Naive B cell (primary cell): ENCODE results near the gene MMP25. TPM values are rescaled to one million over a fixed set of nuclear protein-coding genes. Genes with fewer than 3 reads are reported as not detected.

Source experiments
- ATAC-seq, 2 donors: fragments of 150-1000 bp; cut with Tn5 transposase; 2 replicates each; pipeline ENCODE4 v1.10.0; 2021; ENCODE audit warnings: low read depth in 2 of 2, mild to moderate bottlenecking in 2 of 2, moderate library complexity in 2 of 2
- DNase-seq: peaks from one replicate; pipeline ENCODE4 v3.0.0; 2022
- H3K27ac Mint-ChIP-seq, 6 donors: one replicate each; pipeline ENCODE4 v1.8.0; 2020 to 2022; ENCODE audit warnings: mild to moderate bottlenecking in 6 of 6, mixed read lengths in 6 of 6, moderate library complexity in 5 of 6, inconsistent platforms in 2 of 6
- H3K27me3 Mint-ChIP-seq, 3 donors: one replicate each; pipeline ENCODE4 v1.8.0; 2021 to 2022; ENCODE audit warnings: mixed read lengths in 3 of 3, mild to moderate bottlenecking in 1 of 3
- H3K36me3 Mint-ChIP-seq, 2 donors: one replicate each; pipeline ENCODE4 v1.8.0; 2020 to 2022; ENCODE audit warnings: mixed read lengths in 2 of 2, inconsistent platforms in 1 of 2, mild to moderate bottlenecking in 1 of 2
- H3K4me1 Mint-ChIP-seq, 3 donors: one replicate each; pipeline ENCODE4 v1.8.0; 2020 to 2022; ENCODE audit warnings: mixed read lengths in 3 of 3, inconsistent platforms in 1 of 3, mild to moderate bottlenecking in 1 of 3, moderate library complexity in 1 of 3
- H3K4me3 Mint-ChIP-seq, 8 donors: one replicate each; pipeline ENCODE4 v1.8.0; 2020 to 2022; ENCODE audit warnings: mild to moderate bottlenecking in 8 of 8, mixed read lengths in 8 of 8, moderate library complexity in 8 of 8, inconsistent platforms in 2 of 8
- H3K9me3 Mint-ChIP-seq, 7 donors: one replicate each; pipeline ENCODE4 v1.8.0; 2020 to 2022; ENCODE audit warnings: mixed read lengths in 7 of 7, mild to moderate bottlenecking in 5 of 7, inconsistent platforms in 2 of 7, moderate library complexity in 1 of 7
- polyA plus RNA-seq, 6 donors: library from polyadenylated mRNA; unstranded; fragments of 300-500 nt; fragmentation: Illumina TruSeq; gene quantifications; one replicate each; pipeline ENCODE4 v1.2.3, GENCODE V29; 2021; ENCODE audit warnings: low read depth in 6 of 6

MMP25 gene
- polyA plus RNA-seq, 6 donors from 2014 or later = 0.29 to 0.55 TPM; not detected in 4

DNA sequence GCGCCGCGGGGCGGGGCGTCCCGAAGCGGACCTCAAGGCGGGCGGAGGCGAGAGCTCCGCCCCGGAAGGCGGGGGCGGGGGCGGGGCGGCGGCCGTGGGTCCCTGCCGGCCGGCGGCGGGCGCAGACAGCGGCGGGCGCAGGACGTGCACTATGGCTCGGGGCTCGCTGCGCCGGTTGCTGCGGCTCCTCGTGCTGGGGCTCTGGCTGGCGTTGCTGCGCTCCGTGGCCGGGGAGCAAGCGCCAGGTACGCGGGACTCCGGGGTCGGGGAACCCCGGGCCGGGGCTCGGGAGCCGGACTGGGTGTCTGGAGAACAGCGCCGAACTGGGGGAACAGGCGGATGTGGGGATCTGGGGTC, 26.1 kb upstream of the MMP25 start, which contains the start of gene TNFRSF12A:
TSS of gene TNFRSF12A (plus strand) at position 122 of the 357 bp plus-strand sequence. CDS start at position 152, 30 bp downstream.
- peak; percentile 17 to 23 for ATAC-seq
- peak; percentile 67 for DNase-seq
- Mint-ChIP-seq H3K4me3 (peak within 1 kb of the TSS; percentile 82 to 95 (median 88)), H3K9me3 (peaks cover 0 to 4% (median 0%) of the 10 kb centered on the region in 7 donors), H3K27me3 (peaks cover 0 to 18% (median 4%) of the 10 kb centered on the region in 3 donors), H3K27ac (peak within 1 kb of the TSS; percentile 59 to 87 (median 84)), H3K36me3 (no peaks in the 10 kb centered on the region), H3K4me1 (peaks cover 36 to 54% (median 54%) of the 10 kb centered on the region in 3 donors)

- Mint-ChIP-seq H3K36me3 (no peaks in the 10 kb centered on the region), H3K27ac (peak overlapping the region in 5 of 6 donors; percentile 28 to 87 (median 70)), H3K27me3 (peaks cover 0 to 18% (median 4%) of the 10 kb centered on the region in 3 donors), H3K9me3 (peaks cover 0 to 4% (median 0%) of the 10 kb centered on the region in 7 donors), H3K4me3 (peak overlapping the region; percentile 82 to 95 (median 88)), H3K4me1 (peaks cover 36 to 55% (median 54%) of the 10 kb centered on the region in 3 donors)
- ATAC-seq = no peak
- no peak for DNase-seq
Measured at GRCh38 chr16:3020604-3021448, 25.5 kb upstream of the MMP25 start.

DNA sequence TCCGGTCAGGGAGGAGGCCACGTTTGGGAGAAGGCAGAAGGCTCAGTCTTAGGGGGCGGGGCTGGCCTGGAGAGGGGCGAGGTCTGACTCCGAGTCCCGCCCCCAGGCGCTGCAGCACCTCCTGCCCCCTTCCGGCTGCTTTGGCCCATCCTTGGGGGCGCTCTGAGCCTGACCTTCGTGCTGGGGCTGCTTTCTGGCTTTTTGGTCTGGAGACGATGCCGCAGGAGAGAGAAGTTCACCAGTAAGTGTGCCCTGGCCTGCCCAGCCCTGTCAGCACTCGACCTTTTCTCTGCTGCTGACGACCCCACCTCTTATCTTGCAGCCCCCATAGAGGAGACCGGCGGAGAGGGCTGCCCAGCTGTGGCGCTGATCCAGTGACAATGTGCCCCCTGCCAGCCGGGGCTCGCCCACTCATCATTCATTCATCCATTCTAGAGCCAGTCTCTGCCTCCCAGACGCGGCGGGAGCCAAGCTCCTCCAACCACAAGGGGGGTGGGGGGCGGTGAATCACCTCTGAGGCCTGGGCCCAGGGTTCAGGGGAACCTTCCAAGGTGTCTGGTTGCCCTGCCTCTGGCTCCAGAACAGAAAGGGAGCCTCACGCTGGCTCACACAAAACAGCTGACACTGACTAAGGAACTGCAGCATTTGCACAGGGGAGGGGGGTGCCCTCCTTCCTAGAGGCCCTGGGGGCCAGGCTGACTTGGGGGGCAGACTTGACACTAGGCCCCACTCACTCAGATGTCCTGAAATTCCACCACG, 24.7 kb upstream of the MMP25 start:
- H3K9me3 Mint-ChIP-seq = peaks cover 0 to 4% (median 0%) of the 10 kb centered on the region in 7 donors
- DNase-seq (peak; percentile 66), ATAC-seq (peak; percentile 22 to 23)
- H3K27ac Mint-ChIP-seq = peak overlapping the region in 5 of 6 donors; percentile 28 to 78 (median 56)
- peaks cover 36 to 55% (median 54%) of the 10 kb centered on the region in 3 donors for H3K4me1 Mint-ChIP-seq
- H3K4me3 Mint-ChIP-seq = peak overlapping the region; percentile 77 to 97 (median 90)
- peaks cover 0 to 12% (median 0%) of the 10 kb centered on the region in 3 donors for H3K27me3 Mint-ChIP-seq
- no peaks in the 10 kb centered on the region for H3K36me3 Mint-ChIP-seq

DNA sequence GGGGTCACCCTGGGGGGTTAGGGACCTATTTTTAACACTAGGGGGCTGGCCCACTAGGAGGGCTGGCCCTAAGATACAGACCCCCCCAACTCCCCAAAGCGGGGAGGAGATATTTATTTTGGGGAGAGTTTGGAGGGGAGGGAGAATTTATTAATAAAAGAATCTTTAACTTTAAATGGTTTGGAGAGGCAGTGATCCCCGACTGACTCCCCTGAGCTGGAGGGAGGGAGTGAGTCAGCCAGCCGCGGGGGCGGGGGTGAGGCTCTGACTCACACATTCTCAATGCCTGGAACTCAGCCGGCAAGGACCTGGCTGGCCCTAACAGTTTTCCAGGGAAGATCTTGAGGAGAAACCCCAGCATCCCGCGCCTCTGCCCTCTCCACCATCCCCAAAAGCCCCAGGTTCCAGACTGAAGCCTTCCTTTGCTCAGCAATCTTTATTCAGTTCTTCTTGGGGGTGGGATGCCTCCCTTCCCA, 24.1 kb upstream of the MMP25 start:
- Mint-ChIP-seq H3K4me1 (peaks cover 36 to 55% (median 54%) of the 10 kb centered on the region in 3 donors), H3K4me3 (peak overlapping the region; percentile 35 to 97 (median 88)), H3K9me3 (peaks cover 0 to 4% (median 0%) of the 10 kb centered on the region in 7 donors), H3K27me3 (peaks cover 0 to 7% (median 0%) of the 10 kb centered on the region in 3 donors), H3K27ac (peak overlapping the region in 1 of 6 donors; percentile 43), H3K36me3 (no peaks in the 10 kb centered on the region)
- no peak for DNase-seq
- ATAC-seq = no peak

DNA sequence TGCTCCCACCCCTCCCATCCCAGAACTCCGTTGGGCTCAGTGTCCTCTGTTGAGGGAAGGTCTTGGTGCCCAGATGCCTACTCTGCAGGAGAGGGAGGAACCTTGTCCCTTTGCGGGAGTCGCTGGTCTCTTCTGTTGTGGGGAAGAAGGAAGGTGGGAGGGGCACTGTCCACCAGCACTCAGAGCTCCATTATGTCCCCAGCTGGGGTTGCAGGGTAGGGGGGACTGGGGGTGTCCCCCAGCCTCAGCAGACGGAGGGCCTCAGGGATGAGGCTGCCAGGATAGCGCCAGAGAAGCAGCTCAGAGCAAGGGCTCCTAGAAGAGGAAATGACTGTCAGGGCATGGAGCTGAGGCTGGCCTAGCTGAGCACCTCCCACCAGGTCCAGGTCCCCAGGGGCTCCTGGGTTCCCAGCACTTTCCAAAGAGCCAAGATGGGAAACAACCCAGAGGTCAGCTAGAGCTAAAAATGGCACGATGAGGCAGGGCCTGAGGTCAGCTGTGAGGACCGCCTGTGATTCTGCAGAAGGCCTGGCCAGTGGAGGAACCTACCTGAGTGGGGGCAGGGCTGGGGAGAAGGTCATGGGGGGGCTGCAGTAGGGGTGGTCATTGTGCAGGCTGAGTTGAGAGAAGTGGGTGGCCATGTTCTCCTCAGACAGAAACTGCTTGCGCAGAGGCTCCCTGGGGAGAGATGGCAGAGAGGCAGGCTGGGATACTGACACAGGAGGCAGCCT, 23.5 kb upstream of the MMP25 start:
- H3K36me3 Mint-ChIP-seq = no peaks in the 10 kb centered on the region
- H3K4me3 Mint-ChIP-seq = peak overlapping the region; percentile 82 to 97 (median 95)
- no peak for ATAC-seq
- H3K27ac Mint-ChIP-seq = peak overlapping the region in 5 of 6 donors; percentile 27 to 99 (median 43)
- H3K4me1 Mint-ChIP-seq = peaks cover 36 to 57% (median 56%) of the 10 kb centered on the region in 3 donors
- H3K9me3 Mint-ChIP-seq = peaks cover 0 to 4% (median 0%) of the 10 kb centered on the region in 7 donors
- no peak for DNase-seq
- H3K27me3 Mint-ChIP-seq = peaks cover 0 to 5% (median 0%) of the 10 kb centered on the region in 3 donors

- ATAC-seq (no peak), DNase-seq (no peak)
- H3K4me3 Mint-ChIP-seq = peak overlapping the region; percentile 82 to 97 (median 95)
- H3K9me3 Mint-ChIP-seq = peaks cover 0 to 4% (median 0%) of the 10 kb centered on the region in 7 donors
- peaks cover 39 to 58% (median 57%) of the 10 kb centered on the region in 3 donors for H3K4me1 Mint-ChIP-seq
- H3K36me3 Mint-ChIP-seq = no peaks in the 10 kb centered on the region
- peaks cover 0 to 4% (median 3%) of the 10 kb centered on the region in 3 donors for H3K27me3 Mint-ChIP-seq
- H3K27ac Mint-ChIP-seq = peak overlapping the region; percentile 14 to 99 (median 63)
Measured at GRCh38 chr16:3023415-3023668, 23.0 kb upstream of the MMP25 start.

DNA sequence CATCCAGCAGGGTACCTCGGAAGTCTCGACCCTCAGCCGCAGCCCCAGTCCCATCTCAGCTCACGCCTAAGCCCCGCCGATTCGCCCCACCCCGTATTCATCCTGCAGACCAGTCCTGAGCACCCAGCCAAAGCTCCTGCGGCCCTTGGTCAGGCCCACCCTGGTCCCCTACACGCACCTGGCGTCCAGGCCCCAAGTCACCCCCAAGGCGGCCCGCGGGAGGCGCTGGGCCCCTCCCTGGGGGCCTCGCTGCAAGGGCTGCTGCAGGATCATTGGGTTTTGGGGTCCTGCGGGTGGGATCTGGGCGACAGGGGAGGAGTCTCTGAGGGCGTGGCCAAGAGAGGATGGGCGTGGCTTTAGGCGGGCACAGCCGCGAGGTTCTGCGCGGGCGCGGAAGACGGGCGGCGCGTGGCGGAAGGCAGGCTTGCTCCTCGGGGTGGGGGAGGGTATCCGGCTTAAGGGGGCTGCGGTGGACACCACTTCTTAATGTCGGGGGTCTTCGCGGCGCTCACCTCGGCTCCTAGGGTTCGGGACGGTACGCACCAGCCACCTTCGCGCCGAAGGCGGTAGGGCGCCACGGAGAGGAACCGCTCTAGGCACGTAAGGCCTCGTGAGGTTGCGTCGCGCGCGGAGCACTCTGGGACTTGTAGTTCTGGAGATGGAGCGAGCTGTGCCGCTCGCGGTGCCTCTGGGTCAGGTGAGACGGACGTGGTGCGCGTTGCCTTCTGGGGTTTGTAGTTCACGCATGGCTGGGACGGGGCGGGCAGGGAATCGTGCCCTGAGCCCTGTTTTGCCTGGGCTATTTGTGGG, 22.5 kb upstream of the MMP25 start, which contains the start of the genes HCFC1R1 and THOC6:
TSS of gene HCFC1R1 (minus strand) at position 274 of the 810 bp plus-strand sequence. CDS start at position 273, 1 bp downstream.
TSS of gene THOC6 (plus strand) at position 367 of the 810 bp plus-strand sequence. CDS start at position 659, 292 bp downstream.
- H3K9me3 Mint-ChIP-seq = no peaks in the 10 kb centered on the region
- H3K36me3 Mint-ChIP-seq = no peaks in the 10 kb centered on the region
- peak within 1 kb of the TSS; percentile 76 to 99 (median 96) for H3K27ac Mint-ChIP-seq
- DNase-seq (peak; percentile 94), ATAC-seq (peak; percentile 86 to 87)
- peaks cover 4 to 9% (median 5%) of the 10 kb centered on the region in 3 donors for H3K27me3 Mint-ChIP-seq
- peaks cover 41 to 62% (median 53%) of the 10 kb centered on the region in 3 donors for H3K4me1 Mint-ChIP-seq
- H3K4me3 Mint-ChIP-seq = peak within 1 kb of the TSS; percentile 82 to 97 (median 95)

- H3K4me3 Mint-ChIP-seq = peak overlapping the region in 1 of 8 donors; percentile 20
- peak overlapping the region in 1 of 6 donors; percentile 50 for H3K27ac Mint-ChIP-seq
- no peak for ATAC-seq
- H3K4me1 Mint-ChIP-seq = peaks cover 42 to 53% (median 51%) of the 10 kb centered on the region in 3 donors
- no peaks in the 10 kb centered on the region for H3K36me3 Mint-ChIP-seq
- peaks cover 10 to 23% (median 19%) of the 10 kb centered on the region in 3 donors for H3K27me3 Mint-ChIP-seq
- DNase-seq = no peak
- H3K9me3 Mint-ChIP-seq = no peaks in the 10 kb centered on the region
Measured at GRCh38 chr16:3025032-3026002, 21.0 kb upstream of the MMP25 start.

DNA sequence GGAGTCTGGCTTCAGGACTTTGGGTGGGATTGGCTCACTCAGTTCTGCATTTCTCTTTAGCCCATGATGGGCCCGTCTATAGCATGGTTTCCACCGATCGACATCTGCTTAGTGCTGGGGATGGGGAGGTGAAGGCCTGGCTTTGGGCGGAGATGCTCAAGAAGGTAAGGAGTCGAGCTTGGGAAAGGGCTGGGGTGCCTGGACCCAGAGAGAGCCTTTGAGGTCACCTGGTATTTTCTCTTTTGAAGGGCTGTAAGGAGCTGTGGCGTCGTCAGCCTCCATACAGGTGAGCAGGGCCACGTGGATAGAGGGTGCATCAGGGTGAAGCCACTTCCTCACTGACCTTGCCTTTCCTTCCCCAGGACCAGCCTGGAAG, 20.4 kb upstream of the MMP25 start:
- Mint-ChIP-seq H3K36me3 (no peaks in the 10 kb centered on the region), H3K4me1 (peaks cover 42 to 49% (median 46%) of the 10 kb centered on the region in 3 donors), H3K9me3 (no peaks in the 10 kb centered on the region)

DNA sequence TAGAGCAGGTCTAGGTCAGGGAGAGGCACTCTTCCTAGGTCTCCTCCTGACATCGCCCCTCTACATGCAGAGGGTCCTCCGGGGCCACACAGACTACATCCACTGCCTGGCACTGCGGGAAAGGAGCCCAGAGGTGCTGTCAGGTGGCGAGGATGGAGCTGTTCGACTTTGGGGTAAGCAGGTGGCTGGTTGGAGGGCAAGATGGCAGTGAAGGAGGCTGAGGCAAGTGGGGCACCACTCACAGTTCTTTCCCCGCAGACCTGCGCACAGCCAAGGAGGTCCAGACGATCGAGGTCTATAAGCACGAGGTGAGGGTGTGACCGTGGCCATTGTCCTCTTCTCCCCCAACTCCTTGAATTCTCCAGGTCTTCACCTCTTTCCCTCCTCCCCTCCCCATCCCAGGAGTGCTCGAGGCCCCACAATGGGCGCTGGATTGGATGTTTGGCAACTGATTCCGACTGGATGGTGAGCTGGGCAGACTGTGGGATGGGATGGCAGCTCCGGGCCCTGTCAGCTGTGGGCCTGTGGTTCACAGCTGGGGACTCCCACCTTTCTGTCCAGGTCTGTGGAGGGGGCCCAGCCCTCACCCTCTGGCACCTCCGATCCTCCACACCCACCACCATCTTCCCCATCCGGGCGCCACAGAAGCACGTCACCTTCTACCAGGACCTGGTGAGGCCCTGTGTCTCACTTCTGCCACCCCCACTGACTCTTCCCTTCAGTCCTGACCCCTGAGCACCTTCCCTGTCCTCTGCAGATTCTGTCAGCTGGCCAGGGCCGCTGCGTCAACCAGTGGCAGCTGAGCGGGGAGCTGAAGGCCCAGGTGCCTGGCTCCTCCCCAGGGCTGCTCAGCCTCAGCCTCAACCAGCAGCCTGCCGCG, 19.5 kb upstream of the MMP25 start:
- peaks cover 37 to 42% (median 39%) of the 10 kb centered on the region in 3 donors for H3K4me1 Mint-ChIP-seq
- H3K27ac Mint-ChIP-seq = peak overlapping the region in 1 of 6 donors; percentile 57
- no peaks in the 10 kb centered on the region for H3K36me3 Mint-ChIP-seq
- peak overlapping the region in 1 of 8 donors; percentile 38 for H3K4me3 Mint-ChIP-seq
- ATAC-seq (no peak), DNase-seq (no peak)
- H3K27me3 Mint-ChIP-seq = peaks cover 15 to 38% (median 35%) of the 10 kb centered on the region in 3 donors
- H3K9me3 Mint-ChIP-seq = no peaks in the 10 kb centered on the region

More for the DNA sequence above, 20.4 kb upstream of the MMP25 start:
- H3K27ac Mint-ChIP-seq = no peak overlapping the region
- ATAC-seq (no peak), DNase-seq (no peak)
- peaks cover 10 to 30% (median 26%) of the 10 kb centered on the region in 3 donors for H3K27me3 Mint-ChIP-seq
- H3K4me3 Mint-ChIP-seq = peak overlapping the region in 1 of 8 donors; percentile 38
